ENCODE data around the gene CUL1.

Gene CUL1

DNA sequence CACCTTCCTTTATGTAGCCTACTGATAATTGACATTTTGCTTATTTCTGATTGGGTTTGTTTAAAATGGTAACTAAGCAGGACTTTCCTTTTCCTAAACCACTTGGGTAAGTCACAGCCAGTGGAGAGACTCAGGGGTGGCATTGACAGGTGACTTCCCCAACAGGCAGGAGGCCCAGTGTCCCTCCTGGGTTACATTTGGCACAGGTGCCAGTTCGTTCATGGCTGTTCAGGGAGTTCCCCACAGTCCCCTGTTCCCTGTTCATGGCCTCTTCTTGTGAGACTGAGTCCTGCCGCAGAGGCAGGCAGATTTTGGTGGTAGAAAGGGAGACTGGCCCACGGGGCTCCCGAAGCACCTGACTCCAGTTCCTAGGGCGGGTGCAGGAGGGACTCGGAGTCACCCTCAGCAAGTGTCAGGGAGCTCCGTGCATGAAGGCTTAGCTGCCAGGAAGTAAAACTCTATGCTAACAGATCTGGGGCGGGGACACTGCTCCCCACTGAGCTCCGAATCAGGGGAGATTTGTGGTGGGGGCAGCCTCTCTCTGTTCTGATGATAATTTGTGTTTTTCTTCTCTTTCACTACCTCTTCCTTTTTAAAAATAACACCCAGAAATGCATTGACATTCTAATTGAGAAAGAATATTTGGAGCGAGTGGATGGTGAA lies 101.3 kb downstream of the CUL1 start:
- DNase-seq (ENCODE audit: extremely low read depth in 1 of 2, low read depth in 1 of 2) = no peak

DNA sequence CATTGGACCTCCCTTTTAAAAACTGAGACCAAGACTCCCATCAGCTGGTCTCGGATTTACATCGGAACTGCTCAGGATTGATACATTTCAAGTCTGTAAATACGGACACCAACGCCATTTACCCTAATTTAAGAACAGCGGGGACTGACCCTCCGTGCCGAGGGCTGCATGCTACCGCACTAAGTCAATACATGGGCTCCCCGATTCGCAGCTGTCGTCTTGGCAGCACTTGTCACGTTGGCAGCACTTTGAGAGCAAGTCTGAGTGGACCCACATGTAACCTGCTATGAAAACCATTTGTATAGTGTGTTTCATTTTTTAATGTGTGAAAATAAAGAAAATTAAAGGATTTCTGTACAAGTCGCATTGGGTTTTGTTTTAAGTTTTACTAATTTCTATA lies 102.0 kb downstream of the CUL1 start:
- no peak for DNase-seq (ENCODE audit: extremely low read depth in 1 of 2, low read depth in 1 of 2)

DNA sequence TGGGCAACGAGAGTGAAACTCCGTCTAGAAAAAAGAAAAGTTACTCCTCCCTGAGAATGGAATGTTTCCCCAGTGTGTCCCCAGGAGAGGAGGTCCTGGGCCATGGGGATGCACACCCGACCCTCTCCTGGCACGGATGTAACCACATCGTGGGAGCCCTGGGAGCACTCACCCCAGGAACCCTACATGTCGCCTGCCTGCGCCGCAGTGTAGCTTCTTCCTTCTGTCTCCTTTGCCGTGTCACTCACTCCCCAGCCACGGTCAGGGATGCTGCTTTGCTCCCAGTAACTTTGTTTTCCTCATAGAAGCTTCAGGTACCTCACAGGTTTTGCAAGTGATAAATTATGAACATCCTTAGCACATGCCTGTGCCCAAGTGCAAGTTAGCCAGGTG lies 103.4 kb downstream of the CUL1 start:
- DNase-seq (ENCODE audit: extremely low read depth in 1 of 2, low read depth in 1 of 2) = no peak

DNA sequence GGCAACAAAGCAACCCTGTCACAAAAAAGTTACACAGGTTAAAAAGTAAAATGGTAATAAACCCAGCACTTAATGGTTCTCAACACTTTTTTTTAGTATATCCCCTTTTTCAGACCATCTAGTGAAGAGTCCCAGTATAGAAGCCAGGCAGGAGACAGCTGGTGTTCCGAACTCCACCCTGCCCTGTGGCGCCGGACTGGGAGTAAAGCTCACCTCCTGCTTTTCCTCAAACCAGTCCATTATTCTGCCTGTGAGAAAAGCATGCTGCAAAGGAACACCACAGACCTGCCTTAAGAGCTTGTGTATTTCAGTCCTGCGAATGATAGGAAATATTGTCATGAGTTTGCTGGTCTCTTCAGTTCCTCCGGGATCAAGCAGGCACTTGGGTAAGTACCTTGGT lies 104.4 kb downstream of the CUL1 start:
- DNase-seq (ENCODE audit: extremely low read depth in 1 of 2, low read depth in 1 of 2) = no peak

DNA sequence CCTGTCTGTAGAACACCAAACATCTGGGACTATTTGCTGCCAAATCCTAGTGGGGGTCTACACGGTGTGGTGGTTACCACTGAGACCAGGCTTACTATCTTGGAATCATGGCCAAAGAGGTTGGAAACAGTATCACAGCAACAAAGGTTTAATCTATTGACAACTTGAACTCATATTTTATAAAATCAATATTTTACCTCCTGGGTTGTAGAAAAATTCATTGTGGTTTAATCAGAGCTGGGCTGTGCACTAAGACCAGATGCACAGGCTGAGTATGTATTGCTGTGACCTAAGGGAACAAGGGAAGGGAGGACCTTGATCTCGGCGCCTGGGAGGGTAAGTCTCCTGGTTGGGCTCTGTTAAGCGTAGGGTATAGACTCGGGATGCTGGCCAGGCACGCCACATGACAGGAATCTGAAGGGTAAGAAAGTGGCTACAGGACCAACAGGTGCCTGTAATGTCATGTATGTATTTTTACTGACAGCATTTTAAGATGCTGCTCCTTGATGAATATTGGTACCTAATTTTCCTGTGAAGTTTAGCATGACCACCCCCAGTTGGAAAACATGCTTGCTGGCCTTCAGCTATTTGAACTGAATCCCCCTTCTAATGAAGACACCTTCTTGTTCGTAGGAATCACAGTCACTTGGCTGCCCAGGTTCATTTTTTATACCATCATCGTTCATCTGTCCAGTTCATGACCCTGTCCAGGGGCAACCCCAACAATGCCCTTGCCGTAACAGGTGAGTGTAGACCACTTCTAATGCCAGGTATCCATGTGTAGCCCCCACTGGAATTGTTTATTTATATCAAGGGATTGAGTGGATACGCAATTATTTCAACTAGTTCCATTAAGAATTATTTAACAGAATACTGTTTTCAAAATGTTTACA lies 105.9 kb downstream of the CUL1 start:
- DNase-seq (ENCODE audit: extremely low read depth in 1 of 2, low read depth in 1 of 2) = no peak

DNA sequence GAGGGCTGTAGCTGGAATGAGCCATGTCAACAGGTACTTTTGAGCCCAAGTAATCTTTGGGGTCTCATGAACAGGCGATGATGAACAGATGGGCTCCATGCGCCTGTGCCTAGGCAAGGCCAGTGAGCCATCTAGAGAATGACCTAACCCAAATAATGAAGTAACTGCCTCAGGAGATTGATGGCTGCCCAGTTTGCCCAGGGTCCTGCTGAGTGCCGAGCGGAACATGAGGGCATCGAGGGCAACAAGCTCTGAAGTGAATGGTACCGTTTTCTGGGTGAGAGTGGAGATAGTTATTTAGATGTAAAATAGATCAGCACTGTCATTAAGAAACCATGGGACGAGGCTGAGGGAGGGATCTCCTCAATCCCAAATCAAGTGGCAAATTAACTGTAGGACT lies 107.5 kb downstream of the CUL1 start:
- no peak for DNase-seq (ENCODE audit: extremely low read depth in 1 of 2, low read depth in 1 of 2)

DNA sequence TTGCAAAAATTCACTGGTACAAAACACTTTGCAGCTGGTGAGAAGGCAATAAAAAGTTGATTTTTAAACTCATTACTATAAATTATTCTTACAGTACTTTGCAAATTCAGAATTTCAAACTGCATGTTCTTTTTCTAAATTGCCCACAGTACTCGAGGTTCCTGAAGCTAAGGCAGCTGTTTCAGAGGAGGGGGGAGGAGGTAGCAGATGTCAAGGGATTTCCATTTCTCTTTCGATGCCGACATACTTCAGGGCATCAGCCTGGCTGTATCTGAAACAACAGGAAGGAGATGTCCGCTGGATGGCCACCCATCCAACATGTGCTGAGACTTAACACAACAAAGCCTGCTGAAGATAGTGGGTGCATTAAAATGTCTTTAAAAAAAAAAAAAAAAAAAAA lies 108.7 kb downstream of the CUL1 start:
- no peak for DNase-seq (ENCODE audit: extremely low read depth in 1 of 2, low read depth in 1 of 2)

DNA sequence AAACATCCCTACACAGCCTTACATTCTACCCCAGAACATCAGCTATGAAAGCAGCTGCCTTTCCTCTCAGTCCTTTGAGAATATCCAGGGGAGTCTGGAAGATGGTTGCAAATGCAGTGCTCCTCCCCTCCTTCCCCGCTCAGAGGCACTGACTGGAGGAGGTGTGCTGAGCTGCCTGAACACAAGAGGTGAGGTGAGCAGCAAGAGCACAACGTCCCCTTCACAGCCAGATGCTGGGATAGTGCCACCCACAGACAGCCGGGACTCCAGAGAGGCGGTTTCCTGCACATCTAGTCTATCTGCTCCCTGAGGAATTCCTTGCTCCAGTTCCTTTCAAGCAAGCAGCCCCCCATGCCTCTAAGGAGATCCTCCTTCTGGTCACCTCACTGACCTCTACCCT lies 111.2 kb downstream of the CUL1 start:
- no peak for DNase-seq (ENCODE audit: extremely low read depth in 1 of 2, low read depth in 1 of 2)

DNA sequence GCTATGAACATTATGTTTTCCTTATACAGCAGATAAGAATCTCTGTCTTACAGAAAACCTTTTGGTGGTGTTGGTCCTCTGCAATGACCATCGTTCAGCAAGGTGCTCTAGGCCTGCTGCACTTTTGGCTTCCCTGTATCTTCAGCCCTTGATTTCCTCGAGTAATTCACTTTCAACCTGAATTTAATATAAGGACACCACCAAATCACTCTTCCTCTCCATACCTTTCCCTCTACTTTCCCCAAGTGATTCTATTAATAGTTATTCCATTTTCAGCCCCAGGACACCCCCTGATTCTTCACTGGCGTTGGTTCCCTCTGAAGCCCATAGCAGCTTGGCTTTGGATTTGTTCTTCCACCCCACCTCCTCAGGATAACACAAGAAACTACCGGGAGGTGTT lies 113.2 kb downstream of the CUL1 start:
- no peak for DNase-seq (ENCODE audit: extremely low read depth in 1 of 2, low read depth in 1 of 2)

DNA sequence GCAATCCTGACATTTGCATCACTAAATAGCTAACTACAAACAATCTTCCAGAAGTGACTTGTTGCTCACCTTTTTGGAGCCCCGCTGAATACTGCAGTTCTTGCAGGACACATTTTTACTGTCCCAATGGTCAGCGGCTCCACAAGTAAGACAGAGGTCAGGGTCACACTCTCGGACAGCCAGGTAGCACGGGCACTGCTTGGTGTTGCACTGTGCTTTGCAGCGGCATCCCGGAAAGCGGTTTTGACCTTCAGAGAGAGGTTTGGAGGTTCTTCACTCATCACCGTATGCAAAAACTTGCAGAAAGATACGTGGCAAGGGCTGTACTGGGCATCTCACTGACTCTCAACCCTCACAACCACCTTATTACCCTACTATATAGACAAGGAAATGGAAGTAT lies 115.2 kb downstream of the CUL1 start:
- DNase-seq (ENCODE audit: extremely low read depth in 1 of 2, low read depth in 1 of 2) = no peak

DNA sequence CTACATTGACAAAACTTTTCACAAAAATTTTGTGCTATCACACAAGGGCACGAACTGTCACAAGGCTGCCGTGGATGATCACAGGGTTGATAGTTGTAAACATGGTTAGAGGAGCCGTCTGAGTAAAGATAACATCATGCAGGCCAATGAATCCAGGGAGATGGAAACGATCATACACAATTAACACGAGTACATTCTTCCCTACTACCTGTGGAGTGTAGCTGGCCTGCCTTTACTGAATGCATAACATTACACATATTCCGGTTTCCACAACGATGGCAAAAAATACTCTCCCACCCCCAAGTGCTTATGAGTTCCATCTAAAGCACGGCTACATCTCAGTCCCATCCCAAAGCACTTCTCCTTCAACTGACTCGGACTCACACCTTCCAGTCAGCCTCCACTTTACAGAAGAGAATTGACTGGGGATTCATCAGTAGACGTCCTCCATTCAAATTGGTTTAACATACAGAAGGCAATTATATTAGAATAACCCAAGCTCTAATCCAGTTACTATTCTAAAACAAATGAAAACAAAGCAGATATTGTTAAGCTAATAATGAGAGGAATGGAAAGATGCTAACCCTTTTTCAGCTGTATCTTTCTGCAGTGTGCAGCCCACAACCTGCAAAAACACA lies 116.3 kb downstream of the CUL1 start:
- no peak for DNase-seq (ENCODE audit: extremely low read depth in 1 of 2, low read depth in 1 of 2)

DNA sequence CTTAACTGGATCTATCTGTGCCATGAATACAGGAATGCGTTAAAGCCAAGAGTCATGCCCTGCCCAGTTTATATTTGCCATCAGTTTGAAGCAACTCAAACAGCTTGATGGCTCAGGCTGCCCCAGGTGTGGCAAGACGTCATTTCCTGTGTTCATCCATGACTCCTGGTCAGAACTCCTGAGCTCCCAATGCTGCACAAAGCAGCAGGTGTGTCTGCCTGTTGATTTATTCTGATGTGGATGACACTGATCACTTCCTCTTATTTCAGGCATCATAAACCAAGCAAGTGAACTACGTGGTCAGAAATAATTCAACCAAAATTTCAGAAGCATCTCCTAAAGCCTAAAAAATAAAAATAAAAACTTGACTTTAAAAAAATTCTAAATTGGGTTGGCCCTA lies 116.9 kb downstream of the CUL1 start:
- DNase-seq (ENCODE audit: extremely low read depth in 1 of 2, low read depth in 1 of 2) = no peak

DNA sequence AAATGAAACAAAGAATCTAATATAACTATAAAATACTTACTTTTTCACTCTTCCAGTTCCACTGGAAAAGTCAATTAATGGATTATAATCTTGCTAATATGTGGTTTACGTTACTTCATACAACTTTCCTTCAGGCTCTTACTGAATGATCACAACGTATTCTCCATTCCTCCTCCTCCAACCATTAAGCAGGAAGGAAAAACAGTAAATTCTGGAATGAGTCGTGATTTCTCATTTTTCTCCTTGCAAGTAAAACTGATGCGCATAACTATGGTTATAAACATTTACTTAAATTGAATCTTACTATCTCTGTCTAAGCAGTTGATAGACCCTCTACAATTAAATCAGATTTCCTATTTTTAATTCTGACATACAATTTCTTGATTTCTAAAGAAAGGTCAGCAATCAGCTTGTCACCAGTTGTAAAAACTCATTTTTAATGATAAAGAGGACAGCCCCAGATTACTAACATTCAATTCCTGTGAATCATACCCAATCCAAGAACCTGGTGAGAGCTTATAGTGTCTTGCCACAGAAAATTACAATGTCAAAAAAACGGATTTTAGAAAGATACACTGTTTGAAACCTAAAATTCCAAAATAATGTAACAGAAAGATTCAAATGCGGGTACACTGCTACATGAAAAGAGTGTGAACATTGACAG lies 121.1 kb downstream of the CUL1 start:
- no peak for DNase-seq (ENCODE audit: extremely low read depth in 1 of 2, low read depth in 1 of 2)

DNA sequence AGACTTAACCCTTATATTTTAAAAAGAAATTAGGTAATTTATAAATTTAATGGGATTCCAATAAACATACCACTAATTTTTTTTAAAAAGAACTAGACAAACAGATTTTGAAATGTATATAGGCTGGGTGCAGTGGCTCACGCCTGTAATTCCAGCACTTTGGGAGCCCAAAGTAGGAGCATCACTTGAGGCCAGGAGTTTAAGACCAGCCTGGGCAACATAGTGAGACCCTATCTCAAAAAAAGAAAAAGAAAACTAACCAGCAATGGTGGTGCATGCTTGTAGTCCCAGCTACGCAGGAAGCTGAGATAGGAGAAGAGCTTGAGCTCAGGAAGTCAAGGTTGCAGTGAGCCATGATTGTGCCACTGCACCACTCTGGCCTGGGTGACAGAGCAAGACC lies 122.7 kb downstream of the CUL1 start:
- DNase-seq (ENCODE audit: extremely low read depth in 1 of 2, low read depth in 1 of 2) = no peak

DNA sequence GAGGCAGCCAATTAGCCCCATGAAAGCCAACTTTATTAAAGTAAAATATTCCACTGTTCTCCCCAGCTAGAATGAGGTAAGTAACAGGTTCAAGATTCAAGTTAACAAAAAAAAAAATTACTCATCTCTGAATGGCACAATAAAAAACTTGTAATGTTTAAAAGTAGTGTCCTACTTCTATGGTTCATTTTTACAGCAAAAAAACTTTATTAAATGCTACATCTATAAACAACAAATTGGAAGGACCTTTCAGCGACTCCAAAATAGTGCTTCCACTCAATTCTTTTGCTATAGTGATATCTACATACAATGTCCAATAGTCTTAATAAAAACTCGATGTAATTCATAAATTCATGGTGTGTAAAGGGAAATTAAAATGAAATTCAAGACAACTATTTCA lies 126.2 kb downstream of the CUL1 start:
- no peak for DNase-seq (ENCODE audit: extremely low read depth in 1 of 2, low read depth in 1 of 2)

DNA sequence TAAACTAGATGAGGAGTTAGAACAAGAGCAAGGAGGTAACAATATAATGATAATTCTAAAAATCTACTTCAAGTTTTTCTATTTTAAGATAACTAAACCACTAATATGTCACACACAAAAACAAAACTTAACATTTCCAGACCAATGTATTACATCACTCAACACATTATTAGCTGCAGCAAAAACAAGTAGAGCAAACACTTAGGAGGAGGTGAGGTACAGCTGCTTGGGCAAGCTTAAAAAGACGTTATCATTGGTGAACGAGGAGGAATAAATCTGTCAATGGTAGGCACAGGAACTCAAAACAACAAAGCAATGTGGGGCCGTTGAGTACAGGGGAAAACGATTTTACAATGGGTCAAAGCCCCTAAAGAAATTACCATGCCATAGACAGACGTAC lies 126.6 kb downstream of the CUL1 start:
- no peak for DNase-seq (ENCODE audit: extremely low read depth in 1 of 2, low read depth in 1 of 2)

DNA sequence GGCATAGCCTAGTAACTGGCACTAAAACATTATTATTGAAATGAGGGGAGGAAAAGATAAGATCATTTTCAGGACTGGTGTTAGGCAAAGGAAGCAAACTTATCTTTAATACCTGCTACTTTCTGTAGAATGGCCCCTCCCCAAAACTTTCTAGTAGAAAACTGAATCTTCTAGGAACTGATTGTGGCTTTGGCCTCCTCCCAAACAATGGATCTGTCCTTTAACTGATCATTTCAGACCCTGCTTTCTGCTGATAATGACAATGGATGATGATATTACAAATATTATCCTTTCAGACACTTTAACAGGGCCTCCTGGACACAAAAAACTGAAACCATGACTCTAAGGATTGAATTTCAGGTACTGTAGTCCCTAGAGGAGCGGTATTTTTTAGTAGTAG lies 130.3 kb downstream of the CUL1 start:
- DNase-seq (ENCODE audit: extremely low read depth in 1 of 2, low read depth in 1 of 2) = no peak

DNA sequence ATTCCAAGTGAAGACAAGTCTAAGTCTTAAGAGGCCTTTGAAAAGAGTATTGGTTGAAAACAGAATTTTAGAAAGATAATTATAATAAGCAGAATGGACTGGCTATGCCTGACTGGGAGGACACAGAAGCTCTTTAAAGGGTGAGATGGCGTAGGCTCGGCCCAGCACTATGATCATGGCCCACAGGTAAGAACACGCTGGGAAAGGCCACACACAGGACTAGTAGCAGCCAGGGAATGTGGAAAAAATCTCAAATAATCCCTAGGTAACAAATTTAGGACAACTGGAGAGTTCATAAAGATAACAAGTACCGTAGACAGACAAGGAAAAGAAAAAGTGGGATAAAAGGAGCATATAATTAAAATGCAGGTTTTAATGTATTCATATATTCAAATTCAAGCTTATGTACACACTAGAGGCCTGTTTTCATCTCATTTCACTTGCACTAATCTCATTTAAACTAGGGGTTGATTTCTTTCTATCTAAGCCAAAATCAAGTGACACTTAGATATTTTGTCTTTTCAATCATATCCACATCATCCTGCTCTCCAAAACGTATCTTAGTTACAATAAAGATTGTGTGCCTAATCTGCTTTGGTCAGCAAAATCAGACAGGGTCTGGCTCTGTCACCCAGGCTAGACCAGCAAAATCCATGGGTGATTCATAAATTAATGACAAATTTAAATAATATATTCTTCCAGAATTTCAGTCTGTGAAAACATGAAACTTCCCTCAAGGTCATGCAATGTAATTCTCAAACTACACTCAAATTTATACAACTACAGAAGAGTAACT lies 132.4 kb downstream of the CUL1 start:
- DNase-seq (ENCODE audit: extremely low read depth in 1 of 2, low read depth in 1 of 2) = no peak

DNA sequence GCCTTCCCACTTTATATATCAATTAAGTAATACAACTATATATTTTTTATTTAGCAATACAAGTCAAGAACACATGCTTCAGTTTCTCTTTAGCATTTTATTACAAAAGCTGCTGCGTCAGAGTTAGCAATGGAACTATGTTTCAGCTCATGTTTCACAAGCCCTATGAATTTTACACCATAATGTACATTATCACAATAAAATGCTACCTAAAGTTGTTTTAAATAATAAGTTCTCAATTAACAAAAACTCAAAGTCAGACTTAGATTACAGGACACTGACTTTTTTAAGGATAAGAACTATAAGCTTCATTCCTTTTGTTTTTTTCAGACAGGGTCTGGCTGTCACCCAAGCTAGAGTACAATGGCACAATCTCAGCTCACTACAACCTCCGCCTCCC lies 133.1 kb downstream of the CUL1 start:
- no peak for DNase-seq (ENCODE audit: extremely low read depth in 1 of 2, low read depth in 1 of 2)

DNA sequence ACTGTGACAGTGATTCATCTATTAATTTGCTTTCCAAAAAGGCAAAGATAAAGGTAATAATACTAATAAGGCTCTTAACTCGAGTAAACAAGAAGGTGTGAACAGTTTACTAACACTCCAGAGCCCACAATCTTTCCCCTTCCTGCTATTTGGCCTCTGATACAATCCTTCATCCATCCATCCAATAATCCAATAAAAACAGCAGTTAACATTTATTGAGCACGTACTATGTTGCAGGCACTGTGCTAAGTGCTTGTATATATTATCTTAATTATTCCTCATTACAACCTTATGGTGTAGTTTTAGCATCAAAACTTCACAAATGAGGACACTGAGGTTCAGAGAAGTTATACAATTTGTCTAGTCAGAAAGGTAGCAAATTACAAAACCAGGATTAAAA lies 135.9 kb downstream of the CUL1 start:
- DNase-seq (ENCODE audit: extremely low read depth in 1 of 2, low read depth in 1 of 2) = no peak

DNA sequence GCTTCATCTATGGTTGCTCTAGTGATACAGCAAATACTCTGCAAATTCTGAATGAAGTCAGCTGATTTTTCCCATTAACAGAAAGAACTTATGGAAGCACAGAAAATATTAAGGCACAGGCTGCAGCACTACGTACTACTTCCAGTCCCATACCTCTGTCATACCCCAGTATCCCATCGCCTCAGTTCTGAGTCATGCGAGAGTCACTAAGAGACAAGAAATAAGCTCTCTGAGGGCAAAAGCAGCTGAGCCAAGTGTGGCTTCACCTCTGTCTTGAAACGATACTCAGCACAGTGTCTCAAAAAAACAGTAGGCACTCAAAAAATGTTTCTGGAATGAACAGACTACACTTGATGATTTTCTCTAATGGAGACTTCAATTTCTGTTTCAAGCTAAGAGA lies 137.2 kb downstream of the CUL1 start:
- no peak for DNase-seq (ENCODE audit: extremely low read depth in 1 of 2, low read depth in 1 of 2)

All from activated CD8-positive, alpha-beta memory T cell treated with anti-CD3 and anti-CD28 coated beads for 1 hour (primary cell).